GM12874 (cell line): ENCODE data around the gene KRTAP5-9.
"Not testable (repeated sequence)": the region's sequence is repeated elsewhere in the genome, so short reads cannot be mapped to it uniquely, and the experiment has no call there.

ENCODE experiments used
- TF ChIP-seq, protein P1 (sequence below): IDR thresholded peaks from 2 replicates; pipeline ENCODE4 v1.5.1; 2011; ENCODE audit warnings: low read depth, mild to moderate bottlenecking, control low read depth, low read length, moderate library complexity; ENCODE audit not compliant: insufficient read depth

The KRTAP5-9 gene

GRCh38 chr11:71537977-71538665 is 10.1 kb upstream of the KRTAP5-9 start, which contains the start of gene KRTAP5-8:
Gene KRTAP5-8, plus strand, starts transcription at chr11:71538025. Its CDS starts 31 bp downstream, at chr11:71538056.
- TF ChIP-seq, protein P1, sequence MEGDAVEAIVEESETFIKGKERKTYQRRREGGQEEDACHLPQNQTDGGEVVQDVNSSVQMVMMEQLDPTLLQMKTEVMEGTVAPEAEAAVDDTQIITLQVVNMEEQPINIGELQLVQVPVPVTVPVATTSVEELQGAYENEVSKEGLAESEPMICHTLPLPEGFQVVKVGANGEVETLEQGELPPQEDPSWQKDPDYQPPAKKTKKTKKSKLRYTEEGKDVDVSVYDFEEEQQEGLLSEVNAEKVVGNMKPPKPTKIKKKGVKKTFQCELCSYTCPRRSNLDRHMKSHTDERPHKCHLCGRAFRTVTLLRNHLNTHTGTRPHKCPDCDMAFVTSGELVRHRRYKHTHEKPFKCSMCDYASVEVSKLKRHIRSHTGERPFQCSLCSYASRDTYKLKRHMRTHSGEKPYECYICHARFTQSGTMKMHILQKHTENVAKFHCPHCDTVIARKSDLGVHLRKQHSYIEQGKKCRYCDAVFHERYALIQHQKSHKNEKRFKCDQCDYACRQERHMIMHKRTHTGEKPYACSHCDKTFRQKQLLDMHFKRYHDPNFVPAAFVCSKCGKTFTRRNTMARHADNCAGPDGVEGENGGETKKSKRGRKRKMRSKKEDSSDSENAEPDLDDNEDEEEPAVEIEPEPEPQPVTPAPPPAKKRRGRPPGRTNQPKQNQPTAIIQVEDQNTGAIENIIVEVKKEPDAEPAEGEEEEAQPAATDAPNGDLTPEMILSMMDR: not testable (repeated sequence)

- TF ChIP-seq, protein P1: no peak
These were observed 9.6 kb upstream of the KRTAP5-9 start for GRCh38 chr11:71538666-71538990.

DNA sequence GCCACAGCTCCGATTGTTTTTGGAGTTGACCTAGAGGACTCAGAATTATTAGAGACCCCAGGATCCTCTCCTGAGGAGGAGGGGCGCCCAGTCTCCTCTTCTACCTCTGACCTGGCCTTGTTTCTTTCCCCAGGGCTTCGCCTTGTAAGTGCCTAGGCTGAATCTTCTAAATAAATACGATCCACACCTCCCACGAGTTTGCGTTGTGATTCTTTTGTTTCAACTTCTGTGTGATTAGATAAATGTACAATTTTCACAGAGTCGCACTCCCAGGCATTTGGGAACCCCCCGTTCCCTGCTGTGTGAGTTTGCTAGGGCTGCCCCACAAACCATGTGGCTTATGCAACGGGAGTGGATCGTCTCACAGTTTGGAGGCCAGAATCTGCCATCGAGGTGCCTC is 9.2 kb upstream of the KRTAP5-9 start:
- TF ChIP-seq, protein P1: no peak

GRCh38 chr11:71542382-71542781 is 5.8 kb upstream of the KRTAP5-9 start:
- TF ChIP-seq, protein P1: no peak

GRCh38 chr11:71542879-71543777 is 5.1 kb upstream of the KRTAP5-9 start:
- TF ChIP-seq, protein P1: no peak

DNA sequence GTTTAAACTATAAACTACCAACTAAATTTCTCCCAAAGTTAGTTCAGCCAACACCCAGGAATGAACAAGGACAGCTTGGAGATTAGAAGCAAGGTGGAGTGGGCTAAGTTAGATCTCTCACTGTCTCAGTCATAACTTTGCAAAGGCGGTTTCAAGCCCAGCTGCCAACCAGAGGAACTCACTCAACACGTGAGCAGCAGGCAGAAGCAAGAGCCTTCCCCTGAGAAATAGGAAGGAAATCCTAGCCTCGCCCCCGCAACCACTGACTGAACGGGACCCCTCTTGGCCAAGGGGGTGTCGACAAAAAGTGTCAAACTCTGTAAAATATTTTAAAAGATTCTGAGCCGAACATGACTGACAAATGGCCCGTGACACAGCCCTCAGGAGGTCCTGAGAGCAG is 4.4 kb upstream of the KRTAP5-9 start:
- TF ChIP-seq, protein P1: no peak

DNA sequence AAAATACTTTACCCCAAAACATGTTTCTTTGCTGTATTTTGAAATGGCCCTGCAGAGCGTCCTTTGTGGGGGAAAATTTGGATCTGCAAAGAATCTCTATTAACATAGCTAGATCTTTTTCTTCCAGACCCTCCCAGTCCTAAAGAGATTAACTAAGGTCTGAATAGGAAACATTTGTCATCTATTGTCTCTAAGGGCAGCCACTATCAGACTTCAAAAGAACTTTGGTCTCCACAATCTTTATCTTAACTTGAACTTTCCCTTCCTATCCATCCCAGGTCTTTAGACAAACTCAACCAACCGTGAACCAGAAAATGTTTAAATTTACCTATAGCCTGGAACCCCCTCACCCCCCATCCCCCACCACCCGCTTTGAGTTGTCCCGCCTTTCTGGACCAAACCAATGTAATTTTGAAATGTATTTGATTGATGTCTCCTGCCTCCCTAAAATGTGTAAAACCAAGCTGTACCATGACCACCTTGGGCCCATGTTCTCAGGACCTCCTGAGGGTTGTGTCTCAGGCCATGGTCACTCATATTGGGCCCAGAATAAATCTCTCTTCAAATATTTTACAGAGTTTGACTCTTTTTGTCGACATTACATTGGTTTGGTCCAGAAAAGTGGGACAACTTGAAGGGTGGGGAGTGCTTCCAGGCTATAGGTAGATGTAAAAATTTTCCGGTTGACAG is 3.5 kb upstream of the KRTAP5-9 start:
- TF ChIP-seq, protein P1: no peak
